Measurements from ENCODE around the gene TM4SF20. TPM values are rescaled to one million over a fixed set of nuclear protein-coding genes. Genes with fewer than 3 reads are reported as not detected.

TM4SF20 gene
- polyA plus RNA-seq, 3 donors, result not detected

DNA sequence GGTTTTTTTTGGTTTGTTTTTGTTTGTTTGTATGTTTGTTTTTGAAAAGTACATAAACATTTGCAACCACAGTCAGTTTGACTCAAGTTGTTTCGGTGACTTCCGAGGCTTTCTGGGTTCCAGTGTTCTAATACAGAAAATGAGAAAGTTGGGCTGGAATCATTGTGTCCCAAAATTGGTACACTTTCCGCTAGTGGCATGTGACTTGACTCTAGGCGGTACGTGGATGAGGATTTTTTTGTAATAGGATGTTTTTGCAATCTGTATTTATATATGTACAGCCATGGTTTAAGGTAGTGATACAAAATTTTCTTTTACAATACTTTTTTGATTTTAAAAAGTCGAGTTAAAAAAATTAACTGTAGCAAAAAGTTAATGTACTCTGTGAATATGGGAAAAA is 52.3 kb downstream of the TM4SF20 start:
- no peak for DNase-seq
- Mint-ChIP-seq H3K9me3 (peaks cover 7 to 16% (median 10%) of the 10 kb centered on the region in 7 donors), H3K4me1 (peaks cover 32% of the 10 kb centered on the region), H3K4me3 (no peak overlapping the region), H3K36me3 (peaks cover 28 to 33% of the 10 kb centered on the region in 2 donors), H3K27me3 (ENCODE audit: low read depth in 3 of 3) (peaks cover 0 to 3% (median under 1%) of the 10 kb centered on the region in 3 donors), H3K27ac (no peak overlapping the region)
- TF ChIP-seq CTCF (IDR thresholded peaks at IDR 0.05), result no peak
- no CpG with 5 or more reads among the region's 6 CpGs for WGBS (ENCODE audit: insufficient coverage)
- Histone ChIP-seq H3K27ac (ENCODE audit: low read depth in 1 of 2, low read length in 2 of 2) (no peak overlapping the region), H3K4me2 (replicated peaks; ENCODE audit: extremely low read depth, low read length, poor library complexity, severe bottlenecking) (no peak overlapping the region), H3K79me2 (ENCODE audit: insufficient read depth, low read length) (peaks cover 59% of the 10 kb centered on the region), H3K9ac (ENCODE audit: insufficient read depth, low read length, poor library complexity, severe bottlenecking) (no peak overlapping the region), H3K36me3 (replicated peaks in 1 of 2; ENCODE audit: control insufficient read depth in 1 of 2, insufficient read depth in 2 of 2, low read length in 2 of 2) (peaks cover 17 to 30% of the 10 kb centered on the region in 2 donors), H4K20me1 (ENCODE audit: insufficient read depth, low read length) (peaks cover 9% of the 10 kb centered on the region), H2AFZ (ENCODE audit: insufficient read depth, low read depth, low read length, poor library complexity, severe bottlenecking) (no peak overlapping the region), H3K4me3 (replicated peaks in 1 of 3; ENCODE audit: low read depth in 2 of 3, low read length in 3 of 3) (no peak overlapping the region), H3K9me3 (replicated peaks in 1 of 2; ENCODE audit: control insufficient read depth in 1 of 2, insufficient read depth in 1 of 2, low read length in 2 of 2) (peaks cover 0 to 3% of the 10 kb centered on the region in 2 donors), H3K4me1 (ENCODE audit: control insufficient read depth in 1 of 2, insufficient read depth in 2 of 2, low read length in 2 of 2) (peaks cover 17 to 28% of the 10 kb centered on the region in 2 donors), H3K27me3 (ENCODE audit: control insufficient read depth in 2 of 2, insufficient read depth in 2 of 2, low read length in 2 of 2) (no peaks in the 10 kb centered on the region)
- intact Hi-C loops (cut with micrococcal nuclease), result loop anchor here in 1 of 2 donors (5.0 kb wide), 1 partner anchor 46 kb away; no protein-coding TSS in a partner anchor

- peaks cover 13 to 22% of the 10 kb centered on the region in 2 donors for H3K36me3 ChIP-seq (replicated peaks in 1 of 2; ENCODE audit: control insufficient read depth in 1 of 2, insufficient read depth in 2 of 2, low read length in 2 of 2)
- H3K4me3 Mint-ChIP-seq, result peak overlapping the region; percentile 91 to 95
- peaks cover 17 to 28% of the 10 kb centered on the region in 2 donors for H3K4me1 ChIP-seq (ENCODE audit: control insufficient read depth in 1 of 2, insufficient read depth in 2 of 2, low read length in 2 of 2)
- H3K27me3 ChIP-seq (ENCODE audit: control insufficient read depth in 2 of 2, insufficient read depth in 2 of 2, low read length in 2 of 2), result no peaks in the 10 kb centered on the region
- TF ChIP-seq CTCF (IDR thresholded peaks at IDR 0.05), result no peak
- H3K4me1 Mint-ChIP-seq, result peaks cover 29% of the 10 kb centered on the region
- peaks cover 2 to 3% (median 3%) of the 10 kb centered on the region in 3 donors for H3K27me3 Mint-ChIP-seq (ENCODE audit: low read depth in 3 of 3)
- peak overlapping the region; percentile 94 for H3K9ac ChIP-seq (ENCODE audit: insufficient read depth, low read length, poor library complexity, severe bottlenecking)
- intact Hi-C loops (cut with micrococcal nuclease), result loop anchor here in 1 of 2 donors (5.0 kb wide), 1 partner anchor 46 kb away; no protein-coding TSS in a partner anchor
- peak overlapping the region; percentile 99 for H3K4me2 ChIP-seq (replicated peaks; ENCODE audit: extremely low read depth, low read length, poor library complexity, severe bottlenecking)
- DNase-seq, result peak; percentile 4 to 27 (median 14)
- H2AFZ ChIP-seq (ENCODE audit: insufficient read depth, low read depth, low read length, poor library complexity, severe bottlenecking), result peak overlapping the region; percentile 98
- peak overlapping the region; percentile 30 to 83 for H3K27ac ChIP-seq (ENCODE audit: low read depth in 1 of 2, low read length in 2 of 2)
- peaks cover 12 to 22% (median 15%) of the 10 kb centered on the region in 7 donors for H3K9me3 Mint-ChIP-seq
- H3K27ac Mint-ChIP-seq, result peak overlapping the region in 6 of 7 donors; percentile 78 to 93 (median 90)
- H3K4me3 ChIP-seq (replicated peaks in 1 of 3; ENCODE audit: low read depth in 2 of 3, low read length in 3 of 3), result peak overlapping the region; percentile 76 to 88 (median 87)
- peaks cover 0 to 7% of the 10 kb centered on the region in 2 donors for H3K9me3 ChIP-seq (replicated peaks in 1 of 2; ENCODE audit: control insufficient read depth in 1 of 2, insufficient read depth in 1 of 2, low read length in 2 of 2)
- H4K20me1 ChIP-seq (ENCODE audit: insufficient read depth, low read length), result peaks cover 9% of the 10 kb centered on the region
- peaks cover 54% of the 10 kb centered on the region for H3K79me2 ChIP-seq (ENCODE audit: insufficient read depth, low read length)
- WGBS (ENCODE audit: insufficient coverage), result 0% methylated on average over 6 of the region's 13 CpGs
- H3K36me3 Mint-ChIP-seq, result peaks cover 21 to 23% of the 10 kb centered on the region in 2 donors
Measured at GRCh38 chr2:227325839-227326195, 53.3 kb downstream of the TM4SF20 start.
